K562 (cell line): ENCODE results near the gene NOTCH1. TPM values are rescaled to one million over a fixed set of nuclear protein-coding genes. Genes with fewer than 3 reads are reported as not detected.

Source experiments
- polyA plus RNA-seq, 8 experiments: library from polyadenylated mRNA; depleted of rRNA in 4 of 8; stranded (reverse) in 5 of 8; unstranded in 3 of 8; fragments of >200 nt; fragmentation: Nextera tagmentation in 2 of 8; fragmentation: Illumina TruSeq in 1 of 8; extraction: Ambion mirVana in 2 of 8; extraction: Trizol in 1 of 8; gene quantifications; 2 replicates each; pipeline versions ENCODE4 v1.2.1 to v1.2.3, GENCODE V29; 2011 to 2014; ENCODE audit warnings: inconsistent platforms in 1 of 8, missing spikeins in 1 of 8
- total RNA-seq, 7 experiments: library from RNA; depleted of rRNA in 6 of 7; stranded (reverse); fragments of >200 nt in 6 of 7; fragmentation: Illumina TruSeq in 2 of 7; extraction: Trizol in 2 of 7; gene quantifications; 2 replicates each; pipeline versions ENCODE4 v1.2.1 to v1.2.3, GENCODE V29; 2011 to 2021; ENCODE audit warnings: low replicate concordance in 1 of 7
- TF ChIP-seq, protein P1 (sequence below): fragments of 450-650 bp; IDR thresholded peaks from 2 replicates; pipeline ENCODE4 v1.6.1; 2016; ENCODE audit warnings: mild to moderate bottlenecking, moderate library complexity

NOTCH1 gene
- total and polyA plus RNA-seq, 9 of the 15 experiments (the other 6 are each of a cell fraction or from before 2014, with no cell fraction given), result 0.03 to 31.4 (median 2.3) TPM

DNA sequence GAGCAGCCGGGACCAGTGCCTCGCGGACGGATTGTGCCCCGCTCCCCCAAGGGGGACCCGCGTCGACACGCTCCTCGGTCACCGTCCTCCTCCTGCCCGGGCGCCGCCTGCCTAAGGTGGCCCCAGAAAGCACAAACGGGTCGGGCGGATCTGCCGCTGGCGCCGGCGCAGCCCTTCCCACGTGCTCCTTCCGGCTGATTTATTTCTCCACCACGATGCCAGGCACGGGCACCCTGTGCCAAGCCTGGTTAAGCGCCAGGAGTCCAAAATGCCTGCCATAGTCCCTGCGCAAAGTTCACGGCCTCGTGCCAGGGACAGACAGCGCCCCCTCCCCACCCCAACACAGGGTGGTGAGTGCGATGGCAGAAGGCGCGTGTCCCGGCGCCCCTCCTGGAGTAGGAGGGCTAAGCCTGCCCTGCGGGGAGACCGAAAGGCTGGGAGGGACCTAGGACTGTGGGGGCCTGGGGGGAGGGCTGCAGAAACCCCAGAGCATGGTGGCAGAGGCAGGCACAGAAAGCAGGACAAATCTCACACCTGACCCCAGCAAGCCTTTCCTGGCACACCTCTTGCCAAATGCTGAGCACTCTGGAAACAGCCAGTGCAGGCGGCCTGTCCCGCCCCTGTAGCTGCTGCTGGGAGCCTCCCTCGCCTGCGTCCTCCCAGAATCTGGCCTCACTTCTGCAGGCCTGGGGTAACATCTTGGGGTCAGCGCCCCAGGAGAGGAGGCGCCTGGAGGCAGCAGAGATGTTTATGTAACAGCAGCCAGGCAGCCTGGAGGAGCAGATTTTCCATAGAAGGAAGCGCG is 1.1 kb upstream of the NOTCH1 start (continued):
- TF ChIP-seq, protein P1, sequence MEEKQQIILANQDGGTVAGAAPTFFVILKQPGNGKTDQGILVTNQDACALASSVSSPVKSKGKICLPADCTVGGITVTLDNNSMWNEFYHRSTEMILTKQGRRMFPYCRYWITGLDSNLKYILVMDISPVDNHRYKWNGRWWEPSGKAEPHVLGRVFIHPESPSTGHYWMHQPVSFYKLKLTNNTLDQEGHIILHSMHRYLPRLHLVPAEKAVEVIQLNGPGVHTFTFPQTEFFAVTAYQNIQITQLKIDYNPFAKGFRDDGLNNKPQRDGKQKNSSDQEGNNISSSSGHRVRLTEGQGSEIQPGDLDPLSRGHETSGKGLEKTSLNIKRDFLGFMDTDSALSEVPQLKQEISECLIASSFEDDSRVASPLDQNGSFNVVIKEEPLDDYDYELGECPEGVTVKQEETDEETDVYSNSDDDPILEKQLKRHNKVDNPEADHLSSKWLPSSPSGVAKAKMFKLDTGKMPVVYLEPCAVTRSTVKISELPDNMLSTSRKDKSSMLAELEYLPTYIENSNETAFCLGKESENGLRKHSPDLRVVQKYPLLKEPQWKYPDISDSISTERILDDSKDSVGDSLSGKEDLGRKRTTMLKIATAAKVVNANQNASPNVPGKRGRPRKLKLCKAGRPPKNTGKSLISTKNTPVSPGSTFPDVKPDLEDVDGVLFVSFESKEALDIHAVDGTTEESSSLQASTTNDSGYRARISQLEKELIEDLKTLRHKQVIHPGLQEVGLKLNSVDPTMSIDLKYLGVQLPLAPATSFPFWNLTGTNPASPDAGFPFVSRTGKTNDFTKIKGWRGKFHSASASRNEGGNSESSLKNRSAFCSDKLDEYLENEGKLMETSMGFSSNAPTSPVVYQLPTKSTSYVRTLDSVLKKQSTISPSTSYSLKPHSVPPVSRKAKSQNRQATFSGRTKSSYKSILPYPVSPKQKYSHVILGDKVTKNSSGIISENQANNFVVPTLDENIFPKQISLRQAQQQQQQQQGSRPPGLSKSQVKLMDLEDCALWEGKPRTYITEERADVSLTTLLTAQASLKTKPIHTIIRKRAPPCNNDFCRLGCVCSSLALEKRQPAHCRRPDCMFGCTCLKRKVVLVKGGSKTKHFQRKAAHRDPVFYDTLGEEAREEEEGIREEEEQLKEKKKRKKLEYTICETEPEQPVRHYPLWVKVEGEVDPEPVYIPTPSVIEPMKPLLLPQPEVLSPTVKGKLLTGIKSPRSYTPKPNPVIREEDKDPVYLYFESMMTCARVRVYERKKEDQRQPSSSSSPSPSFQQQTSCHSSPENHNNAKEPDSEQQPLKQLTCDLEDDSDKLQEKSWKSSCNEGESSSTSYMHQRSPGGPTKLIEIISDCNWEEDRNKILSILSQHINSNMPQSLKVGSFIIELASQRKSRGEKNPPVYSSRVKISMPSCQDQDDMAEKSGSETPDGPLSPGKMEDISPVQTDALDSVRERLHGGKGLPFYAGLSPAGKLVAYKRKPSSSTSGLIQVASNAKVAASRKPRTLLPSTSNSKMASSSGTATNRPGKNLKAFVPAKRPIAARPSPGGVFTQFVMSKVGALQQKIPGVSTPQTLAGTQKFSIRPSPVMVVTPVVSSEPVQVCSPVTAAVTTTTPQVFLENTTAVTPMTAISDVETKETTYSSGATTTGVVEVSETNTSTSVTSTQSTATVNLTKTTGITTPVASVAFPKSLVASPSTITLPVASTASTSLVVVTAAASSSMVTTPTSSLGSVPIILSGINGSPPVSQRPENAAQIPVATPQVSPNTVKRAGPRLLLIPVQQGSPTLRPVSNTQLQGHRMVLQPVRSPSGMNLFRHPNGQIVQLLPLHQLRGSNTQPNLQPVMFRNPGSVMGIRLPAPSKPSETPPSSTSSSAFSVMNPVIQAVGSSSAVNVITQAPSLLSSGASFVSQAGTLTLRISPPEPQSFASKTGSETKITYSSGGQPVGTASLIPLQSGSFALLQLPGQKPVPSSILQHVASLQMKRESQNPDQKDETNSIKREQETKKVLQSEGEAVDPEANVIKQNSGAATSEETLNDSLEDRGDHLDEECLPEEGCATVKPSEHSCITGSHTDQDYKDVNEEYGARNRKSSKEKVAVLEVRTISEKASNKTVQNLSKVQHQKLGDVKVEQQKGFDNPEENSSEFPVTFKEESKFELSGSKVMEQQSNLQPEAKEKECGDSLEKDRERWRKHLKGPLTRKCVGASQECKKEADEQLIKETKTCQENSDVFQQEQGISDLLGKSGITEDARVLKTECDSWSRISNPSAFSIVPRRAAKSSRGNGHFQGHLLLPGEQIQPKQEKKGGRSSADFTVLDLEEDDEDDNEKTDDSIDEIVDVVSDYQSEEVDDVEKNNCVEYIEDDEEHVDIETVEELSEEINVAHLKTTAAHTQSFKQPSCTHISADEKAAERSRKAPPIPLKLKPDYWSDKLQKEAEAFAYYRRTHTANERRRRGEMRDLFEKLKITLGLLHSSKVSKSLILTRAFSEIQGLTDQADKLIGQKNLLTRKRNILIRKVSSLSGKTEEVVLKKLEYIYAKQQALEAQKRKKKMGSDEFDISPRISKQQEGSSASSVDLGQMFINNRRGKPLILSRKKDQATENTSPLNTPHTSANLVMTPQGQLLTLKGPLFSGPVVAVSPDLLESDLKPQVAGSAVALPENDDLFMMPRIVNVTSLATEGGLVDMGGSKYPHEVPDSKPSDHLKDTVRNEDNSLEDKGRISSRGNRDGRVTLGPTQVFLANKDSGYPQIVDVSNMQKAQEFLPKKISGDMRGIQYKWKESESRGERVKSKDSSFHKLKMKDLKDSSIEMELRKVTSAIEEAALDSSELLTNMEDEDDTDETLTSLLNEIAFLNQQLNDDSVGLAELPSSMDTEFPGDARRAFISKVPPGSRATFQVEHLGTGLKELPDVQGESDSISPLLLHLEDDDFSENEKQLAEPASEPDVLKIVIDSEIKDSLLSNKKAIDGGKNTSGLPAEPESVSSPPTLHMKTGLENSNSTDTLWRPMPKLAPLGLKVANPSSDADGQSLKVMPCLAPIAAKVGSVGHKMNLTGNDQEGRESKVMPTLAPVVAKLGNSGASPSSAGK, result peak; percentile 53; the same call in 1 of the 2 replicates
